ENCODE data around the gene FAM98C. TPM values are rescaled to one million over a fixed set of nuclear protein-coding genes. Genes with fewer than 3 reads are reported as not detected.

FAM98C gene
- total and polyA plus RNA-seq, 4 donors = 10.5 to 52.3 (median 29.2) TPM

DNA sequence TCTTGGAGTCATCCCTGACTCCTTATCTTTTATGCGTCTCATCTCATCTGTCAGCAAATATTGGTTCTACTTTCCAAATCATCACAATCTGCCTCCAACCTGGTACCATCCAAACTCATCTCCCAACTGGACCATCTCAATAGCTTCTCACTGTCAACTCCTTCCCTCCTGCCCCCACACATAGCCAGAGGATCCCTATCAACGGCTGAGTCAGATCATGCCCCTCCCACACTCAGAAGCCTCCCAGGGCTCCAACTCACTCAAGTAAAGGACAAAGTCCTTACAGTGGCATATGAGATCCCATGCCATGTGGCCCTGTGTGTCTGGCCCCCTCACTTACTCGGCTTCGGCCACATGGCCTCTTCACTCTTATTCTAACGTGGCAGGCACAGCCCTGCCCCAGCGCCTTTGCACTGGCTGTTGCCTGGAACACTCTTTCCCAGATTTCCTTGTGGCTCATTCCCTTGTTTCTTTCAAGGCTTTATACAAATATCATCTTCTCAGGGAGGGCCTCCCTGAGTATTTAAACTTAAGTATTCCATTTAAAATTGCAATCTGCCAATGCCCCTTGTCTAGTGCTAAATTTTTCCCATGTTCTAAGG, 10.1 kb upstream of the FAM98C start:
- DNase-seq (ENCODE audit: low read depth in 4 of 6, low spot score in 6 of 6) = no peak
- 82% methylated on average over 6 of the region's 6 CpGs for WGBS (ENCODE audit: insufficient coverage)
- Histone ChIP-seq H3K27me3 (ENCODE audit: control insufficient read depth, insufficient read depth, low read length) (peaks cover 32% of the 10 kb centered on the region), H3K4me3 (ENCODE audit: low read depth, low read length) (no peak overlapping the region), H3K9me3 (ENCODE audit: control insufficient read depth, insufficient read depth, low read length) (no peaks in the 10 kb centered on the region), H3K27ac (ENCODE audit: low read depth, low read length) (no peak overlapping the region), H3K36me3 (ENCODE audit: control insufficient read depth, insufficient read depth, low read length) (peaks cover 25% of the 10 kb centered on the region), H3K4me1 (ENCODE audit: control insufficient read depth, insufficient read depth, low read length) (peaks cover 27% of the 10 kb centered on the region)

DNA sequence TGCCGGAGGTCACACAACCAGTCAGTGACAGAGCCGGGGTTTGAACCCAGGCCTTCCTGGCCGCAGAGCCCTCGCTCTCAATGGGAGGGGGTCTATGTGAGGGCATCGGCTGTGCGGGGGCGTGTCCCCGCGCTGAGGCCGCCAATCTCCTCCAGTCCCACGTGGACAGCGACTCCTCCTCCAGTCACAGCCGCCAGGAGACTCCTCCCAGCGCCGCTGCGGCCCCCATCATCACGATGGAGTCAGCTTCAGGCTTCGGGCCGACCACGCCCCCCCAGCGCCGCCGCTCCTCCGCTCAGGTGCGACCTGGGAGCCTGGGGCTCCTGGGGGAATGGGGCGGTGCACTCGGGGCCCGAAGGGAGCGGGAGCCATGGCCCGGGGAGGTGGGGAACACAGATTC, 8.4 kb upstream of the FAM98C start:
- Histone ChIP-seq H3K4me3 (ENCODE audit: low read depth, low read length) (no peak overlapping the region), H3K36me3 (ENCODE audit: control insufficient read depth, insufficient read depth, low read length) (peaks cover 25% of the 10 kb centered on the region), H3K4me1 (ENCODE audit: control insufficient read depth, insufficient read depth, low read length) (peaks cover 12% of the 10 kb centered on the region), H3K27ac (ENCODE audit: low read depth, low read length) (no peak overlapping the region), H3K9me3 (ENCODE audit: control insufficient read depth, insufficient read depth, low read length) (no peaks in the 10 kb centered on the region), H3K27me3 (ENCODE audit: control insufficient read depth, insufficient read depth, low read length) (peaks cover 28% of the 10 kb centered on the region)
- 17% methylated on average over 30 of the region's 30 CpGs for WGBS (ENCODE audit: insufficient coverage)
- DNase-seq (ENCODE audit: low read depth in 4 of 6, low spot score in 6 of 6) = no peak

DNA sequence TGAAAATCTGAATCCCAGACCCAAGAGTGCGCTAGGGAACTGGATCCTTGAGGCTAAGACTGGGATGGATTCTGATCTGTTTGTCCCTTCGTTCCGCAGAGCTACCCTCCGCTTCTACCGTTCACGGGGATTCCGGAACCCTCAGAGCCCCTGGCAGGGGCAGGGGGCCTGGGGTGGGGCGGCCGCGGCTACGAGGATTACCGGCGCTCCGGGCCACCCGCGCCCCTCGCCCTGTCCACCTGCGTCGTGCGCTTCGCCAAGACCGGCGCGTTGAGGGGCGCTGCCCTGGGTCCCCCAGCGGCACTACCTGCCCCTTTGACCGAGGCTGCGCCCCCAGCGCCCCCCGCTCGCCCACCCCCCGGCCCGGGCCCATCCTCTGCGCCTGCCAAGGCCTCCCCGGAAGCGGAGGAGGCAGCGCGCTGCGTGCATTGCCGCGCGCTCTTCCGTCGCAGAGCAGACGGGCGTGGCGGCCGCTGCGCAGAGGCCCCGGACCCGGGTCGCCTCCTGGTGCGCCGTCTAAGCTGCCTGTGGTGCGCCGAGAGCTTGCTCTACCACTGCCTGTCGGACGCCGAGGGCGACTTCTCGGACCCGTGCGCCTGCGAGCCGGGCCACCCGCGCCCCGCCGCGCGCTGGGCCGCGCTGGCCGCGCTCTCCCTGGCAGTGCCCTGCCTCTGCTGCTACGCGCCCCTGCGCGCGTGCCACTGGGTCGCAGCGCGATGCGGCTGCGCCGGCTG, 7.3 kb upstream of the FAM98C start:
- Histone ChIP-seq H3K4me3 (ENCODE audit: low read depth, low read length) (no peak overlapping the region), H3K27ac (ENCODE audit: low read depth, low read length) (no peak overlapping the region), H3K4me1 (ENCODE audit: control insufficient read depth, insufficient read depth, low read length) (peaks cover 5% of the 10 kb centered on the region), H3K27me3 (ENCODE audit: control insufficient read depth, insufficient read depth, low read length) (peaks cover 28% of the 10 kb centered on the region), H3K36me3 (ENCODE audit: control insufficient read depth, insufficient read depth, low read length) (peaks cover 23% of the 10 kb centered on the region), H3K9me3 (ENCODE audit: control insufficient read depth, insufficient read depth, low read length) (no peaks in the 10 kb centered on the region)
- no peak for DNase-seq (ENCODE audit: low read depth in 4 of 6, low spot score in 6 of 6)
- 28% methylated on average over 86 of the region's 86 CpGs for WGBS (ENCODE audit: insufficient coverage)

DNA sequence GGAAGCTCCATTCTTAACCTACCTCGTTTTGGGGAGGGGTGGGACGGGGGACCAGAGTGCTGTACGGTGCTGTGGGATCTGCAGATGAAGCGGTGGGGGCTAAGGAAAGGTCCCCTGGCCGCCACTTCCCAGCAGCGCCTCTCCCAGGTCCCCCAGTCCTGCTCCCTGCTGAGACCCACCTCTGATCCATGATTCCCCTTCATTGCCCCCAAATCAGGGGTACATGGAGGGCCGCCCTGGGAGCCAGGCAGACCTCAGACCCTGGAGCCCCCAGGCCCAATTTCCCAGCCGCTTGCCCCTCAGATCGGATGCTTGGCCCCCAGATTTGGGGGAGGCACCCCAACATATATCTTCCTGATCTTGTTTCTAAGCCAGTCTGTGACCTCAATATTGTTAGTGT, 3.8 kb upstream of the FAM98C start:
- Histone ChIP-seq H3K4me3 (ENCODE audit: low read depth, low read length) (no peak overlapping the region), H3K27ac (ENCODE audit: low read depth, low read length) (no peak overlapping the region), H3K4me1 (ENCODE audit: control insufficient read depth, insufficient read depth, low read length) (peaks cover 15% of the 10 kb centered on the region), H3K36me3 (ENCODE audit: control insufficient read depth, insufficient read depth, low read length) (peaks cover 13% of the 10 kb centered on the region), H3K27me3 (ENCODE audit: control insufficient read depth, insufficient read depth, low read length) (peaks cover 19% of the 10 kb centered on the region), H3K9me3 (ENCODE audit: control insufficient read depth, insufficient read depth, low read length) (no peaks in the 10 kb centered on the region)
- no peak for DNase-seq (ENCODE audit: low read depth in 4 of 6, low spot score in 6 of 6)
- 77% methylated on average over 6 of the region's 9 CpGs for WGBS (ENCODE audit: insufficient coverage)

DNA sequence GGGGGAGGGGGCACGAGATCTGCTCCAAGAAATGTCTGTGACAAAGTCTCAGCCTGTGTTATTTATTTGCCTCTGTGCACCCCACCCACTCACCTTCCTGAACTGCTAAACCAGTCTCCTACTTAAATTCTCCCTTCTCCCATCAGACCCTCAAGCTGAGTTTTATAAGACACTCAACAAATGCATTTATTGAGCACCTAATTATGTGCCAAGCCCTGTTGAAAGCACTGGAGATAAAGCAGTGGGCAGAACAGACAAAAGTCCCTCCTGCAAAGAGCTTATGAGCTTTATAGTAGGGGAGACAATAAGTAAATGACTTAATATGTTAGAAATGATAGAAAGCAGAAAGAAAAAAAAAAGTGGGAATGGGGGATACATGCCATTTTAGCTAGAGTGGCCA, 3.4 kb upstream of the FAM98C start:
- WGBS (ENCODE audit: insufficient coverage) = 100% methylated on average over 1 of the region's 1 CpG
- Histone ChIP-seq H3K36me3 (ENCODE audit: control insufficient read depth, insufficient read depth, low read length) (peaks cover 10% of the 10 kb centered on the region), H3K27me3 (ENCODE audit: control insufficient read depth, insufficient read depth, low read length) (peaks cover 14% of the 10 kb centered on the region), H3K4me1 (ENCODE audit: control insufficient read depth, insufficient read depth, low read length) (peaks cover 16% of the 10 kb centered on the region), H3K4me3 (ENCODE audit: low read depth, low read length) (no peak overlapping the region), H3K9me3 (ENCODE audit: control insufficient read depth, insufficient read depth, low read length) (no peaks in the 10 kb centered on the region), H3K27ac (ENCODE audit: low read depth, low read length) (no peak overlapping the region)
- no peak for DNase-seq (ENCODE audit: low read depth in 4 of 6, low spot score in 6 of 6)

DNA sequence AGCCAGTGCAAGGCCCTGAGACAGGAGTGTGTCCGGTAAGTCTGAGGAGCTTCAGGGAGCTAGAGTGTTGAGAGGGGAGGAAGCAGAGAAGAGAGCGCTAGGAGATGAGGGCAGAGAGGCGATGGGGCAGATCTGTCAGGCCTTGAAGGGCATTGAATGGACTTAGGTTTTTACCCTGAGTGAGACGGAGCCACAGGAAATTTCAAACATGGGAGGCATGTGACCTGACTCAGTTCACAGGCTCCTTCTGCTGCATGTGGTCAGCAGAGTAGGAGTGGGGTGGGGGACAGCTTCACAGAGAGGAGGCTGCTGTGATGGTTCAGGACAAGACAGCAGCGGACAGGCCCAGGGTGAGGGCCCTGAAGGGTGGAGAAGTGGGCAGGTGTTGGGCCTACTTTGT, 2.5 kb upstream of the FAM98C start:
- Histone ChIP-seq H3K4me1 (ENCODE audit: control insufficient read depth, insufficient read depth, low read length) (peaks cover 17% of the 10 kb centered on the region), H3K36me3 (ENCODE audit: control insufficient read depth, insufficient read depth, low read length) (peaks cover 14% of the 10 kb centered on the region), H3K27me3 (ENCODE audit: control insufficient read depth, insufficient read depth, low read length) (peaks cover 8% of the 10 kb centered on the region), H3K27ac (ENCODE audit: low read depth, low read length) (no peak overlapping the region), H3K9me3 (ENCODE audit: control insufficient read depth, insufficient read depth, low read length) (no peaks in the 10 kb centered on the region), H3K4me3 (ENCODE audit: low read depth, low read length) (no peak overlapping the region)
- DNase-seq (ENCODE audit: low read depth in 4 of 6, low spot score in 6 of 6) = no peak
- 51% methylated on average over 5 of the region's 5 CpGs for WGBS (ENCODE audit: insufficient coverage)

DNA sequence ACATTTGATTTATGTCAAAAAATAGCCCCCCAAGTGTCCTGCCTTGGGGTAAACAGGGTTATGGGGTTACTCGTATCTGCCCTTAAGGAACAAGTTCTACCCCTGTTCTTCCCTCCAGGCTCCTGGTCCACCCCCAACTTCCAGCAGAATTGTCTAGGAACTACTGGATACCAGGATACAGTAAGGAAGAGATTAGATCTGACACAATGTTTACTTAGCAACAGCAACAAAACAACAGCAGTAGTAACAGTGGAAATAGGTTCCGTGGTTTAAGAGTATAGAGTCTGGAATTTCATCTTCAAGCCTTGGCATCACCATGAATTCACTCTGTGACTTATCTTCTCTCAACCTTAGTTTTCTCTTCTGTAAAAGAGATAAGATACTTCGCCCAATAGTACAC, 1.7 kb upstream of the FAM98C start:
- H3K9me3 ChIP-seq (ENCODE audit: control insufficient read depth, insufficient read depth, low read length) = no peaks in the 10 kb centered on the region
- H3K4me3 ChIP-seq (ENCODE audit: low read depth, low read length) = no peak overlapping the region
- peaks cover 17% of the 10 kb centered on the region for H3K4me1 ChIP-seq (ENCODE audit: control insufficient read depth, insufficient read depth, low read length)
- peaks cover 8% of the 10 kb centered on the region for H3K27me3 ChIP-seq (ENCODE audit: control insufficient read depth, insufficient read depth, low read length)
- peaks cover 16% of the 10 kb centered on the region for H3K36me3 ChIP-seq (ENCODE audit: control insufficient read depth, insufficient read depth, low read length)
- DNase-seq (ENCODE audit: low read depth in 4 of 6, low spot score in 6 of 6) = no peak
- no CpG with 5 or more reads among the region's 3 CpGs for WGBS (ENCODE audit: insufficient coverage)
- H3K27ac ChIP-seq (ENCODE audit: low read depth, low read length) = no peak overlapping the region

DNA sequence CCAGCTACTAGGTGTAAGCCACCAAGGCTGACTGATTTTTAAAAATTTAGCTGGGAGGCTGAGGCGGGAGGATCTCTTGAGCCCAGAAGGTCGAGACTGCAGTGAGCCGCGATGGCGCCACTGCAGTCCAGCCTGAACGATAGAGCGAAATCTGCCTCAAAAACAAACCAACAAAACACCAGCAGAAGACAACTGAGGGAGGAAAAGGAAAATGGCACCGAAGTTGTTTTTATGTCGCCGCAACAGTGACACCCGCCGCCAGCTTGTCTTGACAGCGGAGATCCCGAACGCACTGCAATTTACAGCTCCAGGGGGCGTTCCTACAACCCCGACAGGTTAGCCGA, 298 bp upstream of the FAM98C start:
- Histone ChIP-seq H3K36me3 (ENCODE audit: control insufficient read depth, insufficient read depth, low read length) (peaks cover 23% of the 10 kb centered on the region), H3K27me3 (ENCODE audit: control insufficient read depth, insufficient read depth, low read length) (no peaks in the 10 kb centered on the region), H3K27ac (ENCODE audit: low read depth, low read length) (no peak overlapping the region), H3K9me3 (ENCODE audit: control insufficient read depth, insufficient read depth, low read length) (no peaks in the 10 kb centered on the region), H3K4me3 (ENCODE audit: low read depth, low read length) (peak overlapping the region; percentile 44), H3K4me1 (ENCODE audit: control insufficient read depth, insufficient read depth, low read length) (peaks cover 17% of the 10 kb centered on the region)
- DNase-seq (ENCODE audit: low read depth in 4 of 6, low spot score in 6 of 6) = no peak
- WGBS (ENCODE audit: insufficient coverage) = 0% methylated on average over 11 of the region's 18 CpGs

DNA sequence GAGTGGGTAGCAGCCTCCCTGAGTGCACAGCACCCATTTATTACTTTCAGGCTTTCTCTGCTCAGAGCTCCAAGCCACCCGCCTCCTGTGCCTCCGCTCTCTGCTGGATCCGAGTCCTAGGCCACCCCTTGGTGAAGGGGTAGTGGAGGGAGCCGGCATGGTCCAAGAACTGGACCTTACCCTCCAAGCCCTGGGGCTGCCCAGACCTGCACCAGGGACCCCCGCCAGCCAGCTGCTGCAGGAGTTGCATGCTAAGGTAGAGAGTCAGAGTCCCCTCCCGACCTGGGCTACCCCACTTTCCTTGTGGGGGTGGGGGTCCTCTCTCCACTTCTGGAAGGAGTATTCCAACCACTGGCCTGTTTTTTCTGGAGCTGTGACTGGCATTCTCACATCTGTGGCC, 2.0 kb downstream of the FAM98C start:
- peaks cover 17% of the 10 kb centered on the region for H3K4me1 ChIP-seq (ENCODE audit: control insufficient read depth, insufficient read depth, low read length)
- H3K36me3 ChIP-seq (ENCODE audit: control insufficient read depth, insufficient read depth, low read length) = peaks cover 29% of the 10 kb centered on the region
- 83% methylated on average over 3 of the region's 6 CpGs for WGBS (ENCODE audit: insufficient coverage)
- no peaks in the 10 kb centered on the region for H3K9me3 ChIP-seq (ENCODE audit: control insufficient read depth, insufficient read depth, low read length)
- H3K27ac ChIP-seq (ENCODE audit: low read depth, low read length) = no peak overlapping the region
- DNase-seq (ENCODE audit: low read depth in 4 of 6, low spot score in 6 of 6) = no peak
- H3K27me3 ChIP-seq (ENCODE audit: control insufficient read depth, insufficient read depth, low read length) = no peaks in the 10 kb centered on the region
- no peak overlapping the region for H3K4me3 ChIP-seq (ENCODE audit: low read depth, low read length)

DNA sequence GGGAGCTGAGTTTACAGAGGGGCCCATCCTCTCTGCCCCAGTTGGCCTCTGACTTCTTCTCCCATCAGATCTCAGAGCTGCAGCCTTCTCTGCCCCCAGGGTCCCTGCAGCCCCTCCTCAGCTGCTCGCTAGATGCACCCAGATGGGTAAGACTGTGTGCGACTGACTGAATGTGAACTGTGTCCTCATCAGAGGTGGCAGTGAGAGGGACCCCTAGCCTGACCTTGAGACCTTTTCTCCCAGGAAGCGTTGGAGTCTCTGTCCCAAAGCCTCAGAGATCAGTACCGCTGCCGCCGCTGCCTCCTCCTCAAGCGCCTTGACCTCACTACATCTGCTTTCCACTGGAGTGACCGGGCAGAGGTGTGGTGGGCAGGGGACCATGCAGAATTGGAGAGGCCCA, 2.4 kb downstream of the FAM98C start:
- no peaks in the 10 kb centered on the region for H3K27me3 ChIP-seq (ENCODE audit: control insufficient read depth, insufficient read depth, low read length)
- WGBS (ENCODE audit: insufficient coverage) = 100% methylated on average over 3 of the region's 8 CpGs
- H3K4me3 ChIP-seq (ENCODE audit: low read depth, low read length) = no peak overlapping the region
- DNase-seq (ENCODE audit: low read depth in 4 of 6, low spot score in 6 of 6) = no peak
- peaks cover 17% of the 10 kb centered on the region for H3K4me1 ChIP-seq (ENCODE audit: control insufficient read depth, insufficient read depth, low read length)
- H3K27ac ChIP-seq (ENCODE audit: low read depth, low read length) = no peak overlapping the region
- no peaks in the 10 kb centered on the region for H3K9me3 ChIP-seq (ENCODE audit: control insufficient read depth, insufficient read depth, low read length)
- H3K36me3 ChIP-seq (ENCODE audit: control insufficient read depth, insufficient read depth, low read length) = peaks cover 29% of the 10 kb centered on the region

Measured in spinal cord (tissue), 10 donors.